Activated CD4-positive, alpha-beta T cell treated with anti-CD3 and anti-CD28 coated beads, Interleukin-2, amount 10 ng/mL, durations not matched to agents 24 days and 14 days (primary cell): ENCODE results near the gene OR11H6. TPM values are rescaled to one million over a fixed set of nuclear protein-coding genes. Genes with fewer than 3 reads are reported as not detected.
"Not testable (repeated sequence)": the region's sequence is repeated elsewhere in the genome, so short reads cannot be mapped to it uniquely, and the experiment has no call there.

Experiments used
- DNase-seq: peaks from one replicate; pipeline ENCODE4 v3.0.0; 2022
- H3K27ac Mint-ChIP-seq: one replicate; pipeline ENCODE4 v1.8.0; 2022; ENCODE audit warnings: mild to moderate bottlenecking, mixed read lengths
- H3K27me3 Mint-ChIP-seq: one replicate; pipeline ENCODE4 v1.8.0; 2022; ENCODE audit warnings: mixed read lengths
- H3K36me3 Mint-ChIP-seq: one replicate; pipeline ENCODE4 v1.8.0; 2022; ENCODE audit warnings: low read depth, mild to moderate bottlenecking, mixed read lengths
- H3K4me1 Mint-ChIP-seq: one replicate; pipeline ENCODE4 v1.8.0; 2021; ENCODE audit warnings: mixed read lengths
- H3K4me3 Mint-ChIP-seq: one replicate; pipeline ENCODE4 v1.8.0; 2022; ENCODE audit warnings: mild to moderate bottlenecking, moderate library complexity, mixed read lengths
- H3K9me3 Mint-ChIP-seq: one replicate; pipeline ENCODE4 v1.8.0; 2021; ENCODE audit warnings: mixed read lengths
- intact Hi-C: fragments of 100-400 bp; cut with micrococcal nuclease; formaldehyde crosslinking; loops from one replicate; pipeline ENCODE4 v1.15.1; 2023
- total RNA-seq: library from RNA; stranded (reverse); gene quantifications from 2 replicates; pipeline ENCODE4 v1.2.3, GENCODE V29; 2022

The OR11H6 gene
- total RNA-seq = not detected in 2 replicates

GRCh38 chr14:20223410-20223809 lies at the start of gene OR11H6:
TSS of gene OR11H6 (plus strand) at chr14:20223710. CDS start at chr14:20223710, 0 bp downstream.
- Mint-ChIP-seq H3K27me3 (no peaks in the 10 kb centered on the region), H3K9me3 (no peaks in the 10 kb centered on the region), H3K36me3 (no peaks in the 10 kb centered on the region), H3K4me1 (no peaks in the 10 kb centered on the region), H3K4me3 (no peak within 1 kb of the TSS), H3K27ac (no peak within 1 kb of the TSS)
- no peak for DNase-seq
- intact Hi-C loops = no loop called here

- H3K27ac Mint-ChIP-seq, intact Hi-C loops, H3K4me3 Mint-ChIP-seq, H3K9me3 Mint-ChIP-seq, H3K4me1 Mint-ChIP-seq, DNase-seq, H3K27me3 Mint-ChIP-seq, H3K36me3 Mint-ChIP-seq: not testable (repeated sequence)
Observed at GRCh38 chr14:20174205-20174604, 49.3 kb upstream of the OR11H6 start.

- no peaks in the 10 kb centered on the region for H3K4me1 Mint-ChIP-seq
- H3K27ac Mint-ChIP-seq = no peak overlapping the region
- DNase-seq = no peak
- peaks cover 3% of the 10 kb centered on the region for H3K9me3 Mint-ChIP-seq
- intact Hi-C loops = no loop called here
- H3K36me3 Mint-ChIP-seq = no peaks in the 10 kb centered on the region
- no peak overlapping the region for H3K4me3 Mint-ChIP-seq
- H3K27me3 Mint-ChIP-seq = no peaks in the 10 kb centered on the region
Observed at GRCh38 chr14:20176330-20176729, 47.2 kb upstream of the OR11H6 start.

- Mint-ChIP-seq H3K27me3 (no peaks in the 10 kb centered on the region), H3K4me1 (no peaks in the 10 kb centered on the region), H3K4me3 (no peak overlapping the region), H3K27ac (no peak overlapping the region), H3K36me3 (no peaks in the 10 kb centered on the region), H3K9me3 (peaks cover 3% of the 10 kb centered on the region)
- DNase-seq = no peak
- intact Hi-C loops = no loop called here
Observed at GRCh38 chr14:20177433-20177974, 46.0 kb upstream of the OR11H6 start.

- Mint-ChIP-seq H3K9me3 (peaks cover 3% of the 10 kb centered on the region), H3K27me3 (no peaks in the 10 kb centered on the region), H3K4me3 (no peak overlapping the region), H3K36me3 (no peaks in the 10 kb centered on the region), H3K4me1 (no peaks in the 10 kb centered on the region), H3K27ac (no peak overlapping the region)
- intact Hi-C loops = no loop called here
- no peak for DNase-seq
Observed at GRCh38 chr14:20179218-20179617, 44.3 kb upstream of the OR11H6 start.

GRCh38 chr14:20179880-20180279 lies 43.6 kb upstream of the OR11H6 start:
- H3K9me3 Mint-ChIP-seq = peaks cover 2% of the 10 kb centered on the region
- H3K27me3 Mint-ChIP-seq = no peaks in the 10 kb centered on the region
- DNase-seq = no peak
- no peak overlapping the region for H3K4me3 Mint-ChIP-seq
- intact Hi-C loops = no loop called here
- H3K27ac Mint-ChIP-seq = no peak overlapping the region
- H3K36me3 Mint-ChIP-seq = no peaks in the 10 kb centered on the region
- no peaks in the 10 kb centered on the region for H3K4me1 Mint-ChIP-seq

GRCh38 chr14:20180486-20180885 lies 43.0 kb upstream of the OR11H6 start:
- H3K4me1 Mint-ChIP-seq = no peaks in the 10 kb centered on the region
- no peaks in the 10 kb centered on the region for H3K9me3 Mint-ChIP-seq
- no peak for DNase-seq
- no peaks in the 10 kb centered on the region for H3K36me3 Mint-ChIP-seq
- H3K4me3 Mint-ChIP-seq = no peak overlapping the region
- H3K27me3 Mint-ChIP-seq = peaks cover under 1% of the 10 kb centered on the region
- intact Hi-C loops = no loop called here
- H3K27ac Mint-ChIP-seq = no peak overlapping the region

- Mint-ChIP-seq H3K36me3 (no peaks in the 10 kb centered on the region), H3K4me1 (no peaks in the 10 kb centered on the region), H3K9me3 (no peaks in the 10 kb centered on the region), H3K27ac (no peak overlapping the region), H3K27me3 (peaks cover 2% of the 10 kb centered on the region), H3K4me3 (no peak overlapping the region)
- DNase-seq = no peak
- intact Hi-C loops = no loop called here
Observed at GRCh38 chr14:20184181-20184580, 39.3 kb upstream of the OR11H6 start.

- intact Hi-C loops = no loop called here
- no peak within 1 kb of the TSS for H3K27ac Mint-ChIP-seq
- no peaks in the 10 kb centered on the region for H3K4me1 Mint-ChIP-seq
- H3K27me3 Mint-ChIP-seq = peaks cover under 1% of the 10 kb centered on the region
- H3K9me3 Mint-ChIP-seq = no peaks in the 10 kb centered on the region
- H3K4me3 Mint-ChIP-seq = no peak within 1 kb of the TSS
- H3K36me3 Mint-ChIP-seq = no peaks in the 10 kb centered on the region
- DNase-seq = no peak
Observed at GRCh38 chr14:20190596-20190995, 32.9 kb upstream of the OR11H6 start, which contains the start of gene OR11G2. TSS of gene OR11G2 (plus strand) at chr14:20190896. CDS start at chr14:20197438, 6,542 bp downstream.

- peaks cover 2% of the 10 kb centered on the region for H3K27me3 Mint-ChIP-seq
- H3K4me3 Mint-ChIP-seq = no peak overlapping the region
- DNase-seq = no peak
- no peaks in the 10 kb centered on the region for H3K4me1 Mint-ChIP-seq
- no peak overlapping the region for H3K27ac Mint-ChIP-seq
- H3K36me3 Mint-ChIP-seq = no peaks in the 10 kb centered on the region
- intact Hi-C loops = no loop called here
- no peaks in the 10 kb centered on the region for H3K9me3 Mint-ChIP-seq
Observed at GRCh38 chr14:20191396-20191795, 32.1 kb upstream of the OR11H6 start.

GRCh38 chr14:20194101-20194500 lies 29.4 kb upstream of the OR11H6 start:
- intact Hi-C loops = no loop called here

GRCh38 chr14:20195170-20195569 lies 28.3 kb upstream of the OR11H6 start:
- H3K27me3 Mint-ChIP-seq, H3K4me3 Mint-ChIP-seq, H3K36me3 Mint-ChIP-seq, H3K4me1 Mint-ChIP-seq, DNase-seq, intact Hi-C loops, H3K9me3 Mint-ChIP-seq, H3K27ac Mint-ChIP-seq: not testable (repeated sequence)

More at GRCh38 chr14:20194101-20194500, 29.4 kb upstream of the OR11H6 start:
- Mint-ChIP-seq H3K27me3 (peaks cover 2% of the 10 kb centered on the region), H3K9me3 (no peaks in the 10 kb centered on the region), H3K27ac (no peak overlapping the region), H3K4me1 (no peaks in the 10 kb centered on the region), H3K4me3 (no peak overlapping the region), H3K36me3 (no peaks in the 10 kb centered on the region)
- DNase-seq = no peak

- H3K27ac Mint-ChIP-seq = no peak overlapping the region
- H3K27me3 Mint-ChIP-seq = peaks cover 2% of the 10 kb centered on the region
- H3K36me3 Mint-ChIP-seq = no peaks in the 10 kb centered on the region
- DNase-seq = no peak
- intact Hi-C loops = no loop called here
- no peaks in the 10 kb centered on the region for H3K9me3 Mint-ChIP-seq
- no peaks in the 10 kb centered on the region for H3K4me1 Mint-ChIP-seq
- H3K4me3 Mint-ChIP-seq = no peak overlapping the region
Observed at GRCh38 chr14:20195911-20196310, 27.6 kb upstream of the OR11H6 start.

GRCh38 chr14:20197459-20197858 lies 26.1 kb upstream of the OR11H6 start:
- intact Hi-C loops = no loop called here
- Mint-ChIP-seq H3K27me3 (peaks cover 2% of the 10 kb centered on the region), H3K9me3 (no peaks in the 10 kb centered on the region), H3K27ac (no peak overlapping the region), H3K4me1 (no peaks in the 10 kb centered on the region), H3K36me3 (no peaks in the 10 kb centered on the region), H3K4me3 (no peak overlapping the region)
- no peak for DNase-seq

GRCh38 chr14:20198991-20199390 lies 24.5 kb upstream of the OR11H6 start:
- H3K27ac Mint-ChIP-seq = no peak overlapping the region
- no peak overlapping the region for H3K4me3 Mint-ChIP-seq
- H3K4me1 Mint-ChIP-seq = no peaks in the 10 kb centered on the region
- intact Hi-C loops = no loop called here
- no peaks in the 10 kb centered on the region for H3K36me3 Mint-ChIP-seq
- no peaks in the 10 kb centered on the region for H3K9me3 Mint-ChIP-seq
- peaks cover 3% of the 10 kb centered on the region for H3K27me3 Mint-ChIP-seq
- no peak for DNase-seq
